Large intestine (tissue), 3 donors: ENCODE data around the gene GABRB1. TPM values are rescaled to one million over a fixed set of nuclear protein-coding genes. Genes with fewer than 3 reads are reported as not detected.
"Not testable (repeated sequence)": the region's sequence is repeated elsewhere in the genome, so short reads cannot be mapped to it uniquely, and the experiment has no call there.

Experiments used
- DNase-seq, 2 donors: peaks; one replicate each; pipeline versions ENCODE4 v3.0.0 to v3.0.0-alpha.2; 2013
- H3K27ac ChIP-seq: one replicate; pipeline ENCODE4 v1.5.1; 2013; ENCODE audit warnings: low read length
- H3K27me3 ChIP-seq: 2 replicates; pipeline ENCODE4 v1.6.1; 2013; ENCODE audit warnings: low read length; ENCODE audit not compliant: control insufficient read depth, insufficient read depth
- H3K36me3 ChIP-seq: 2 replicates; pipeline ENCODE4 v1.6.1; 2013; ENCODE audit warnings: low read length; ENCODE audit not compliant: control insufficient read depth, insufficient read depth
- H3K4me1 ChIP-seq: one replicate; pipeline ENCODE4 v1.6.1; 2013; ENCODE audit warnings: low read length; ENCODE audit not compliant: control insufficient read depth, insufficient read depth
- H3K4me3 ChIP-seq: one replicate; pipeline ENCODE4 v1.5.1; 2013; ENCODE audit warnings: low read length
- H3K9me3 ChIP-seq: one replicate; pipeline ENCODE4 v1.6.1; 2013; ENCODE audit warnings: mild to moderate bottlenecking, low read depth, low read length, moderate library complexity; ENCODE audit not compliant: control insufficient read depth
- WGBS: methylation state at CpG from one replicate; pipeline ENCODE4 v1.1.5; 2013; ENCODE audit warnings: low lambda C conversion rate; ENCODE audit not compliant: insufficient coverage; 5-methylcytosine and 5-hydroxymethylcytosine counted together
- polyA plus RNA-seq: library from polyadenylated mRNA; unstranded; fragments of 120-200 nt; gene quantifications from one replicate; pipeline ENCODE4 v1.2.1, GENCODE V29; 2013

GABRB1 gene
- polyA plus RNA-seq, 1 donor: 0.27 TPM

DNA sequence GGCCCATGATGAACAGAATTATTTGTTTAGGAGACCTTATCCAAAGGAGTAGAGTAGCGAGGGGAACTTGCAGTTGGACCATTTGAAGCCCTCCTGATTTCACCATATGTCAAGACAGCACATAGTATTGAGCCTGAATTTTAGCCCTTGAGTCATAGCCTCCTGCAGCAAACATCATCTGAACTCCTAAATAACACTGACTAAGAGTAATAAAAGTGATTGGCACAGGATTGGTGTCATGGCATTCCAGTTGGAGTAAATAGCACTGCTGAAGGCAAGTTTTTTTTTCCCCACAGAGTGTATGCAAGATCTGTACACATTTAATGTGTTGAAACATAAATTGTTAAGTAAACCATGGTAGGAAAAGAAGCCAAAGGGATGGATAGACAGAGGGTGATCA is 343.1 kb downstream of the GABRB1 start:
- Histone ChIP-seq H3K4me1 (no peaks in the 10 kb centered on the region), H3K9me3 (peaks cover 6% of the 10 kb centered on the region), H3K27ac (no peak overlapping the region), H3K27me3 (no peaks in the 10 kb centered on the region), H3K4me3 (no peak overlapping the region), H3K36me3 (no peaks in the 10 kb centered on the region)
- WGBS: no CpG with 5 or more reads among the region's 1 CpG
- no peak for DNase-seq

DNA sequence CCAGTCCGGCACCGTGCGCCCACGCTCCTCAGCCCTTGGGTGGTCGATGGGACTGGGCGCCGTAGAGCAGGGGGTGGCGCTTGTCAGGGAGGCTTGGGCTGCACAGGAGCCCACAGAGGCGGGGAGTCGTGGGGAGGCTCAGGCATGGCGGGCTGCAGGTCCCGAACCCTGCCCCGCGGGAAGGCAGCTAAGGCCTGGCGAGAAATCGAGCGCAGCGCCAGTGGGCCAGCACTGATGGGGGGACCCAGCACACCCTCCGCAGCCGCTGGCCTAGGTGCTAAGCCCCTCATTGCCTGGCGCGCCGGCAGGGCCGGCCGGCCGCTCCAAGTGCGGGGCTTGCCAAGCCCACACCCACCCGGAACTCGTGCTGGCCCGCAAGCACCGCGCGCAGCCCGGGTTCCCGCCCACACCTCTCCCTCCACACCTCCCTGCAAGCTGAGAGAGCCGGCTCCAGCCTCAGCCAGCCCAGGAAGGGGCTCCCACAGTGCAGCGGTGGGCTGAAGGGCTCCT is 346.7 kb downstream of the GABRB1 start:
- not testable (repeated sequence) for H3K4me3 ChIP-seq, H3K4me1 ChIP-seq, H3K27me3 ChIP-seq, H3K27ac ChIP-seq, H3K9me3 ChIP-seq, DNase-seq, H3K36me3 ChIP-seq
- no CpG with 5 or more reads among the region's 37 CpGs for WGBS

DNA sequence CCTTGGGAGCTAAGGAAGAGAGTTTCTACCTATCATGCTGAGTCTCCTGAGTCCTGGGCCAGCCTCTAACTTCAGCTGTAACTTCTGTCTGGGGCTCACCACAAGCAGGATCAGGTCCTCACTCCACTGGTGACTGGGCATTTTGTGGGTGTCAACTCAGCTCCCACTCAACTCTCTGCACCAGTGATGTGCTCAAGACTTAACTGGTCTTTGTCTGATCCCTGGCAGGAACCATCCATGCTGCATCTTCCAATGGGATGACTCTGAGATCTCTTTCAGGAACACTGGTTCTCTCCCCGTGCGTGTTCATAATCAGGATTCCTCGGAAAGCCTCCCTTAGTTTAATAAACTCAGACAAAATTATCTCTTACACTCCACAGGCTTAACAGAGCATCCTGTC is 349.8 kb downstream of the GABRB1 start:
- no CpG with 5 or more reads among the region's 3 CpGs for WGBS
- DNase-seq: no peak

DNA sequence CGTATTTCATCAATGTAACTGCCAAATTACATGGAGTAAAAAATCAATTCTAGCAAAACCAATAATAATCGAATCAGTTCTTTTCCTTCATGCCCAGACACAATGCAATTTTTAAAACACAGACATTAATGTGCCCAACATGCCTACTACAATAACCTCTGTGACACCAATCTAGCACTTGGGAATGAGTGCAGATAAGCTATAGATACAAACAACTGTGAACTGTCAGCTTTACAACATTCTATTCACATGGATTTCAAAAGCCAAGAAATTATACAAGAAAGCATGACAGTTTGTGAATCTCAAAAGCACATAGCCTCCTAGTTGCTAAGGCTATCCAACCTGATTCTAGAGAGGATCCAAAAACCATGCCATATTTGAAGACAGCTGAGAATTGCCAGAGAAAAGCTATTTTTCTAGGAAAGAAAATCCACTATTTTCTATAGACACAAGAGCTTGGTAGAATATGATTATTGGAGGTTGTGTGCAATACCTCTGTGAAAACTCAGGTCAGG is 351.5 kb downstream of the GABRB1 start:
- Histone ChIP-seq H3K36me3 (no peaks in the 10 kb centered on the region), H3K4me3 (no peak overlapping the region), H3K27ac (no peak overlapping the region), H3K9me3 (peaks cover 4% of the 10 kb centered on the region), H3K27me3 (no peaks in the 10 kb centered on the region), H3K4me1 (no peaks in the 10 kb centered on the region)
- 100% methylated on average over 1 of the region's 2 CpGs for WGBS
- no peak for DNase-seq

More for the DNA sequence above, 349.8 kb downstream of the GABRB1 start:
- no peaks in the 10 kb centered on the region for H3K36me3 ChIP-seq
- peaks cover 6% of the 10 kb centered on the region for H3K9me3 ChIP-seq
- H3K27ac ChIP-seq: no peak overlapping the region
- H3K4me3 ChIP-seq: no peak overlapping the region
- no peaks in the 10 kb centered on the region for H3K4me1 ChIP-seq
- H3K27me3 ChIP-seq: no peaks in the 10 kb centered on the region

DNA sequence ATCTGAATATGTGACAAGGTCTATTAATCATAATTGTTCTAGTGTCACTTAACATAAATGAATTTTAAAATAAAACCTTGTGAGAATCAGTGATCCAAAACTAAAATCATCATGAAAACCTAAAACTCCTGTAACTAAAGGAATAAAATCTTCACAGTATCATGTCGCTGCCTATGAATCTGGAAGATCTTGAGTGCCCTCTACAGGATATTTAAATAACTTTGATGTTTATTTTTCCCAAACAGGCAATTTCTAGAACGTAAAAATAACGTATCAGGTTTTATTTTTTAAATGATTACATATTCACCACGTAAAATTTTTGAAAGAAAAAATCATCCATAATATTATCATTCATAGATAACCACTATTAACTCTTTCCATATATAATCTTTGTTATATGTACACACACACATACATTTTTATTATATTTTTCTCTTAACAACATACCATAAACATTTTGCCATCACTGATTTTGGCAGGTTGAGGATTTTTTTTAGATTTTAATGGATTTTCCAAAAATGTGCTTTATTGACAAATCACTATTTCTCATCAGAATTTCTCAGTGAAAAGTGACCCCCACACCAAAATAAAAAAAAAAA is 352.6 kb downstream of the GABRB1 start:
- no peak overlapping the region for H3K27ac ChIP-seq
- no peaks in the 10 kb centered on the region for H3K27me3 ChIP-seq
- no peak overlapping the region for H3K4me3 ChIP-seq
- H3K36me3 ChIP-seq: no peaks in the 10 kb centered on the region
- H3K9me3 ChIP-seq: no peaks in the 10 kb centered on the region
- no peaks in the 10 kb centered on the region for H3K4me1 ChIP-seq
- peak in 1 of 2 donors; percentile 6 for DNase-seq
- WGBS: 6% methylated on average over 3 of the region's 4 CpGs

DNA sequence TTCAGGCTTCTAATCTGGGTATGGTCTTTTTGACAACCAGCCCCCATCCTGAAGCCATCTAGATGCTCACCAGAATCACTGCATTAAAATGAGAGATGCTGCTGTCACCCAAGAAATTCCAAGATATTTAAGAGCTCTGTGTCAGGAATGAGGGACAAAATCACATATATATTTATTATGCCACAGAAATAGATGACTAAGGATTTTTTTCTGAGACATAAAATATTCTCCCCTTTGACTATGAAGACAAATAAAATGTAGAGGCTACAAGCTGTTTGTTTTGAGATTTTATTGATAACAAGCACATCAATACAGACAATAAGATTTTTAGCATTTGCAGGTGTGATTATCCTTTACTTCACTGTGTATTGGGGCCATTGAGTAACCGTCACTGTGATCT is 354.8 kb downstream of the GABRB1 start:
- Histone ChIP-seq H3K4me3 (no peak overlapping the region), H3K27ac (no peak overlapping the region), H3K9me3 (no peaks in the 10 kb centered on the region), H3K27me3 (no peaks in the 10 kb centered on the region), H3K36me3 (no peaks in the 10 kb centered on the region), H3K4me1 (no peaks in the 10 kb centered on the region)
- DNase-seq: no peak
- WGBS: no CpG with 5 or more reads among the region's 1 CpG

DNA sequence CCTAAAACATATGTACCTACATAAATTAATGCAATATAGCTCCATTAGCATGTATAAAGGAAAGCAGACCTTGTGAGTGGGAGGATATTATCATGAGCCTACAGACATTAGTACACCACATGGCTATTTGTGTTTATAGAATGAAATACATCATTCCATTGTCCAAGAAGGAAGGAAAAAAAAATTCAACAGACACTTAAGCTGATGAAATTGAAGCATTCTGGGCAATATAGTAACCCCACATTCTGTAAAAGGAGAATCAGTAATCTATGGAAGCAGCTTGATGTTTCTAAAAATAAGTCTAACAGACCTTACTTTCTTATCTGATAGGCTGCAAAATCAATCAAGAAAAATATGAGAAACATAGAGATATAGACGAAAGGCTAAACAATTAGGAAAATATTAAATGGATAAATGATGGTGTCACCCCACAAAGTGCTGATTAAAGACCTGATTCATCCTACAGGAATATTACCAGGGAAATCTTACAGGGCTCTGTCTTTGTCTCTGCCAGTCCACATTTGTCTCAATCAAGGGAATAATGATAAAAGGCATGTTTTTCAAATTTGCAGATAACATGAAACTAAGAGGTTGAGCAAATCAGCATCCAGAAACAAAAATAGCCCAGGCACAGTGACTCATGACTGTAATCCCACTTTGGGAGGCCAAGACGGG is 355.3 kb downstream of the GABRB1 start:
- H3K9me3 ChIP-seq: no peaks in the 10 kb centered on the region
- H3K27me3 ChIP-seq: no peaks in the 10 kb centered on the region
- DNase-seq: no peak
- no peaks in the 10 kb centered on the region for H3K4me1 ChIP-seq
- H3K36me3 ChIP-seq: no peaks in the 10 kb centered on the region
- no peak overlapping the region for H3K4me3 ChIP-seq
- WGBS: 100% methylated on average over 1 of the region's 2 CpGs
- no peak overlapping the region for H3K27ac ChIP-seq

DNA sequence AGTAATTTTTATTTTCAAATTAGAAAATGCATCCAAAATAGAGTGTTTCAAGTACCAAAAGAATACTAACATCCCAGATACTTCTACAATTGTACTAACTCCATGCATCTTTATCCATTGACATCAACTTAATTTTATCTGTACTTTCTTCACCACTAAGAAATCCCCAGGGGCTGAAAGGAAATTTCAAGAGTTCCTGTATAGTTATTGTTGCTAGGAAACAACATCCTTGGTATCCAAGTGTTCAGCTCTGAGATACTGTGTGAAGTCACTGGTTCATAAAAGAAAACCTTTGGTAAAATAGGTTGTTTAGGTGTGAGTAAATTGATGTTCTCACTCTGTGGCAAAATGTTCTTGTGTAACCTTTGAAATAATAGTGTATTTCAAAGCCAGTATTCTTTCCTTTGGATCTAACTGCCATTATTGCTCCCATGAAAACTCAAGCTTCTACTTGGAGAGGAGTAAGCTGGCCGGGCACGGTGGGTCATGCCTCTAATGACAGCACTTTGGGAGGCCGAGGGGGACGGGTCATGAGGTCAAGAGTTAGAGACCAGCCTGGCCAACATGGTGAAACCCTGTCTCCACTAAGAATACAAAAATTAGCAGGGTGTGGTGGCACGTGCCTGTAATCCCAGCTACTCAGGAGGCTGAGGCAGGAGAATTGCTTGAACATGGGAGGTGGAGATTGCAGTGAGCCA is 359.2 kb downstream of the GABRB1 start:
- H3K27ac ChIP-seq: no peak overlapping the region
- no peaks in the 10 kb centered on the region for H3K4me1 ChIP-seq
- H3K4me3 ChIP-seq: no peak overlapping the region
- DNase-seq: no peak
- no peaks in the 10 kb centered on the region for H3K9me3 ChIP-seq
- H3K36me3 ChIP-seq: no peaks in the 10 kb centered on the region
- H3K27me3 ChIP-seq: no peaks in the 10 kb centered on the region
- WGBS: no CpG with 5 or more reads among the region's 5 CpGs

DNA sequence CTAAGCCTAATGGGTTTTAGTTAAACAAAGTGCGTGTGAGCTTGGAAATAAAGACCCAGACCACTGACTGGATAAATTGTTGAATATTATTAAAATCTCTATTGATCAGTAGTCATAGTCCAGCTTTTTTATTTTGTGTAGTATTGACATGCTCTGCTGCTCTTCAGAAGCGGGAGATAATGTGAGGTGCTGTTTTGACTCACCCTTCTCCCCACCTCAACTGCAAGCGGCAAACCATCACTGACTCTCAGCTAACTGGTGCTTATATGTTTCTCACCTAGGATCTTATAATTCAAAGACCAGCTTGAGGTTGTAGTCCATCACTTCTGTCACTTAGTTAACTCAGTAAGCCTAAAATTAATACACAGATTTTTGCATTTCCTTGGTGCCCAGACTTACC is 359.9 kb downstream of the GABRB1 start:
- no peaks in the 10 kb centered on the region for H3K4me1 ChIP-seq
- no peaks in the 10 kb centered on the region for H3K36me3 ChIP-seq
- no peak overlapping the region for H3K27ac ChIP-seq
- no peaks in the 10 kb centered on the region for H3K27me3 ChIP-seq
- no CpG with 5 or more reads among the region's 3 CpGs for WGBS
- no peak for DNase-seq
- no peak overlapping the region for H3K4me3 ChIP-seq
- no peaks in the 10 kb centered on the region for H3K9me3 ChIP-seq

DNA sequence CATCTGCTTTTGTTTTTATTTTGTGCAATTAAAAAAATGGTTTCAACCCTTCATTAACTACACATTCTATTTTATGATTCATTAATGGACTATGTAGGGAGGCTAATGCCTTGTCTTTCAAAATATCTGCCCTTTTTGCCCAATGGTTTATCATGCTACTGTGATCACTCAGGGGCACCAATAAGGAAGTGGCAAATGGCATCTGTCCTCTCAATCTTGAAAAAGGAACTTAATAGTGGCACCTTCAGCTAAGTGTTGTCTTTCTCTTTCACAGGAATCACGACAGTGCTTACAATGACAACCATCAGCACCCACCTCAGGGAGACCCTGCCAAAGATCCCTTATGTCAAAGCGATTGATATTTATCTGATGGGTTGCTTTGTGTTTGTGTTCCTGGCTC is 375.0 kb downstream of the GABRB1 start:
- DNase-seq: no peak
- H3K36me3 ChIP-seq: no peaks in the 10 kb centered on the region
- WGBS: no CpG with 5 or more reads among the region's 2 CpGs
- no peak overlapping the region for H3K4me3 ChIP-seq
- H3K9me3 ChIP-seq: no peaks in the 10 kb centered on the region
- no peaks in the 10 kb centered on the region for H3K4me1 ChIP-seq
- no peak overlapping the region for H3K27ac ChIP-seq
- H3K27me3 ChIP-seq: no peaks in the 10 kb centered on the region
